GM10266 (cell line): ENCODE results near the gene TMEM52.

Experiments used
- DNase-seq: peaks from one replicate; pipeline ENCODE4 v3.0.0; 2012; ENCODE audit errors: extremely low spot score
- TF ChIP-seq, protein P1 (sequence below): IDR thresholded peaks from 2 replicates; pipeline ENCODE4 v1.5.1; 2012; ENCODE audit warnings: mild to moderate bottlenecking, low read depth; ENCODE audit not compliant: control insufficient read depth, insufficient read depth; ENCODE audit errors: missing control alignments

The TMEM52 gene

DNA sequence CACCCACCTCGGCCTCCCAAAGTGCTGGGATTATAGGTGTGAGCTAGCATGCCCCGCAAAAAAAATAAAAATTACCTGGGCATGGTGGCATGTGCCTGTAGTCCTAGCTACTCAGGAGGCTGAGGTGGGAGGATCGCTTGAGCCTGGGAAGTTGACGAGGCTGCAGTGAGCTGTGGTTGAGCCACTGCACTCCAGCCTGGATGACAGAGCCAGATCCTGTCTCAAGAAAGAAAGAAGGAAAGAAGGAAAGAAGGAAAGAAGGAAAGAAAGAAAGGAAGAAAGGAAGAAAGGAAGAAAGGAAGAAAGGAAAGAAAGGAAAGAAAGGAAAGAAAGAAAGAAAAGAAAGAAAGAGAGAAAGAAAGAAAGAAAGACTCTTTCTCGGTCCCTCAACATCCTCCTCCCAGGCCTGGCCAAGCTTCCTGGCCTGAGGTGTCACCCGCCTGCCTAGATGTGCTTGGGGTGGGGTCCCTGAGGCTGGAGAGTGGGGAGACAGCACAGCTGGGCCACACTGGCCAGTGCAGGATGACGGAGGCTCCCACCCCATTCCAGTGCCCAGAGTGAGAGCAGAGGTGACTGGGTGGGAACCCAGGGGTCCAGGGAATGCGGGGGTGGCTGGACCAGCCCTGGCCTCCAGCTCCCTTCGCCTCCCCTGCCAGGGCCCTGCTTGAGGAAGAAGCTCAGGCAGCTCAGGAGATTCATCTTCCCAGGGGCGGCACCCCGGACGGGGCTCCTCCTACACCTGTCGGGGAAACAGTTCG lies 18.0 kb downstream of the TMEM52 start:
- no peak for DNase-seq
- TF ChIP-seq, protein P1, sequence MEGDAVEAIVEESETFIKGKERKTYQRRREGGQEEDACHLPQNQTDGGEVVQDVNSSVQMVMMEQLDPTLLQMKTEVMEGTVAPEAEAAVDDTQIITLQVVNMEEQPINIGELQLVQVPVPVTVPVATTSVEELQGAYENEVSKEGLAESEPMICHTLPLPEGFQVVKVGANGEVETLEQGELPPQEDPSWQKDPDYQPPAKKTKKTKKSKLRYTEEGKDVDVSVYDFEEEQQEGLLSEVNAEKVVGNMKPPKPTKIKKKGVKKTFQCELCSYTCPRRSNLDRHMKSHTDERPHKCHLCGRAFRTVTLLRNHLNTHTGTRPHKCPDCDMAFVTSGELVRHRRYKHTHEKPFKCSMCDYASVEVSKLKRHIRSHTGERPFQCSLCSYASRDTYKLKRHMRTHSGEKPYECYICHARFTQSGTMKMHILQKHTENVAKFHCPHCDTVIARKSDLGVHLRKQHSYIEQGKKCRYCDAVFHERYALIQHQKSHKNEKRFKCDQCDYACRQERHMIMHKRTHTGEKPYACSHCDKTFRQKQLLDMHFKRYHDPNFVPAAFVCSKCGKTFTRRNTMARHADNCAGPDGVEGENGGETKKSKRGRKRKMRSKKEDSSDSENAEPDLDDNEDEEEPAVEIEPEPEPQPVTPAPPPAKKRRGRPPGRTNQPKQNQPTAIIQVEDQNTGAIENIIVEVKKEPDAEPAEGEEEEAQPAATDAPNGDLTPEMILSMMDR = no peak

DNA sequence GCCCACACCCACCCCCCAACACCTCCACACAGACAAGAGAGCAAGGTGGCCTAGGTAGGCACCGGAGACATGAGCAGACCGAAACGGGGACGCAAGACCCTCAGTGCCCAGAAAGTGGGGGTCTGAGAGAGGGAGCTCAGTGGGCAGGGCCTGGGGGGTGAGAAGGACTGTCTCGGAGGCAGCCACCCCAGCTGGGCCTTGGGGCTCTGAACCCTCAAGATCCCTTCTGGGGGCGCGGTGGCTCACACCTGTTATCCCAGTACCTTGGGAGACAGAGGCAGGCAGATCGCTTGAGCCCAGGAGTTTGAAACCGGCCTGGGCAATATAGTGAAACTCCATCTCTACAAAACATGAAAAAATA lies 19.1 kb downstream of the TMEM52 start:
- TF ChIP-seq, protein P1 = no peak
- no peak for DNase-seq

- DNase-seq = no peak
- TF ChIP-seq, protein P1 = peak; percentile 37
Observed at GRCh38 chr1:1899266-1899966, 19.7 kb downstream of the TMEM52 start.

DNA sequence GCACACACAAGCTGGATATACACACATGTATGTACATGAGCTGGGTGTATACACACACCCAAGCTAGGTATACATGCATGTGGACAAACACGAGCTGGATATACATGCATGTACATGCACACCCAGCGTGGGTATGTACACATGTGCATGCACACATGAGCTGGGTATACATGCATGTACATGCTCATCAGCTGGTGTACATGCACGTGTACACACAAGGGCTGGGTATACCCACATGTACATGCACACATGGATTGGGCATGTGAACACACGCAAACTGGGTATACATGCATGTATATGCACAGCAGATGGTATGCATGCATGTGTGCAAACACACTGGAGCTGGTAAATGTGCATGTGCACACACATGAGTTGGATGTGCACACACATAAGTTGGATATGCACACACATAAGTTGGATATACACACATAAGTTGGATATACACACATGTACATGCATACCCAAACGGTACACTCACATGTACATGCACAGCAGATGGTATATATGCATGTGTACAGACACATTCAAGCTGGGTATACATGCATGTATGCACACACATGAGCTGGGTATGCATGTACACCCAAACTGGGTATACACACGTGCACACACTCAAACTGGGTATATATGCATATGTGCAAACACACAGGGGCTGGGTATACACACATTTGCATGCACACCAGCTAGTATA lies 20.7 kb downstream of the TMEM52 start:
- DNase-seq = no peak
- TF ChIP-seq, protein P1 = no peak

- TF ChIP-seq, protein P1 = no peak
Observed at GRCh38 chr1:1895456-1896336, 23.4 kb downstream of the TMEM52 start.

GRCh38 chr1:1895060-1895418 lies 24.0 kb downstream of the TMEM52 start:
- DNase-seq = no peak

More at GRCh38 chr1:1895456-1896336, 23.4 kb downstream of the TMEM52 start:
- no peak for DNase-seq

More at GRCh38 chr1:1895060-1895418, 24.0 kb downstream of the TMEM52 start:
- TF ChIP-seq, protein P1 = no peak
